Osteocyte (in vitro differentiated cells): Measurements from ENCODE around the gene EPHB3. TPM values are rescaled to one million over a fixed set of nuclear protein-coding genes. Genes with fewer than 3 reads are reported as not detected.

Source experiments
- DNase-seq: peaks from one replicate; pipeline ENCODE4 v3.0.0; 2021; ENCODE audit warnings: mixed read lengths; ENCODE audit not compliant: unreplicated experiment; ENCODE audit errors: extremely low spot score
- H3K27ac Mint-ChIP-seq: one replicate; pipeline ENCODE4 v1.8.0; 2021; ENCODE audit warnings: mild to moderate bottlenecking, mixed read lengths; ENCODE audit not compliant: unreplicated experiment
- H3K27me3 Mint-ChIP-seq: one replicate; pipeline ENCODE4 v1.8.0; 2021; ENCODE audit warnings: mixed read lengths; ENCODE audit not compliant: unreplicated experiment
- H3K36me3 Mint-ChIP-seq: one replicate; pipeline ENCODE4 v1.8.0; 2021; ENCODE audit warnings: mixed read lengths; ENCODE audit not compliant: unreplicated experiment
- H3K4me1 Mint-ChIP-seq: one replicate; pipeline ENCODE4 v1.8.0; 2021; ENCODE audit warnings: mixed read lengths; ENCODE audit not compliant: unreplicated experiment
- H3K4me3 Mint-ChIP-seq: one replicate; pipeline ENCODE4 v1.8.0; 2021; ENCODE audit warnings: mild to moderate bottlenecking, moderate library complexity, mixed read lengths; ENCODE audit not compliant: unreplicated experiment
- H3K9me3 Mint-ChIP-seq: one replicate; pipeline ENCODE4 v1.8.0; 2021; ENCODE audit warnings: mixed read lengths; ENCODE audit not compliant: unreplicated experiment
- CTCF ChIP-seq: fragments of 200-600 bp; sonication (generic); IDR thresholded peaks from 2 replicates; pipeline ENCODE4 v1.5.0; 2021; ENCODE audit warnings: antibody characterized with exemption, mild to moderate bottlenecking, moderate library complexity
- total RNA-seq: library from RNA; stranded (reverse); gene quantifications from 2 replicates; pipeline ENCODE4 v1.2.1, GENCODE V29; 2021

The EPHB3 gene
- total RNA-seq, 1 donor from 2014 or later = 11.4 TPM

GRCh38 chr3:184595726-184596125, 34.1 kb downstream of the EPHB3 start:
- Mint-ChIP-seq H3K27me3 (no peaks in the 10 kb centered on the region), H3K36me3 (no peaks in the 10 kb centered on the region), H3K4me1 (peaks cover 22% of the 10 kb centered on the region), H3K4me3 (no peak overlapping the region), H3K27ac (no peak overlapping the region), H3K9me3 (no peaks in the 10 kb centered on the region)
- no peak for DNase-seq
- TF ChIP-seq CTCF = no peak

- no peak for DNase-seq
- Mint-ChIP-seq H3K9me3 (no peaks in the 10 kb centered on the region), H3K27me3 (no peaks in the 10 kb centered on the region), H3K27ac (no peak overlapping the region), H3K36me3 (no peaks in the 10 kb centered on the region), H3K4me1 (peaks cover 28% of the 10 kb centered on the region), H3K4me3 (no peak overlapping the region)
- no peak for TF ChIP-seq CTCF
Observed at GRCh38 chr3:184596233-184596632, 34.6 kb downstream of the EPHB3 start.

GRCh38 chr3:184596886-184597575, 35.4 kb downstream of the EPHB3 start:
- Mint-ChIP-seq H3K36me3 (no peaks in the 10 kb centered on the region), H3K27ac (no peak overlapping the region), H3K4me3 (no peak overlapping the region), H3K9me3 (no peaks in the 10 kb centered on the region), H3K27me3 (no peaks in the 10 kb centered on the region), H3K4me1 (peaks cover 30% of the 10 kb centered on the region)
- no peak for DNase-seq
- TF ChIP-seq CTCF = no peak

GRCh38 chr3:184597829-184598573, 36.4 kb downstream of the EPHB3 start:
- Mint-ChIP-seq H3K27ac (peak overlapping the region; percentile 34), H3K9me3 (no peaks in the 10 kb centered on the region), H3K4me3 (no peak overlapping the region), H3K4me1 (peaks cover 40% of the 10 kb centered on the region), H3K27me3 (no peaks in the 10 kb centered on the region), H3K36me3 (no peaks in the 10 kb centered on the region)
- no peak for DNase-seq
- TF ChIP-seq CTCF = no peak

GRCh38 chr3:184598574-184598927, 37.0 kb downstream of the EPHB3 start:
- no peaks in the 10 kb centered on the region for H3K27me3 Mint-ChIP-seq
- TF ChIP-seq CTCF = no peak
- DNase-seq = no peak
- no peaks in the 10 kb centered on the region for H3K36me3 Mint-ChIP-seq
- peak overlapping the region; percentile 34 for H3K27ac Mint-ChIP-seq
- peaks cover 45% of the 10 kb centered on the region for H3K4me1 Mint-ChIP-seq
- H3K9me3 Mint-ChIP-seq = no peaks in the 10 kb centered on the region
- H3K4me3 Mint-ChIP-seq = no peak overlapping the region
